Neural progenitor cell (in vitro differentiated cells): Measurements from ENCODE around the gene CCL20.

ENCODE experiments used
- EZH2 ChIP-seq: fragments of 200-600 bp; sonication (generic); IDR thresholded peaks from 2 replicates; pipeline ENCODE4 v1.6.1; 2017; ENCODE audit warnings: antibody characterized with exemption, mild to moderate bottlenecking, moderate library complexity
- EZH2phosphoT487 ChIP-seq: fragments of 200-600 bp; sonication (generic); IDR thresholded peaks from 2 replicates; pipeline ENCODE4 v1.6.1; 2017; ENCODE audit warnings: antibody characterized with exemption
- TF ChIP-seq, protein P1 (sequence below): fragments of 200-600 bp; sonication (generic); IDR thresholded peaks from 2 replicates; pipeline ENCODE4 v1.5.1; 2017; ENCODE audit warnings: antibody characterized with exemption, mild to moderate bottlenecking

DNA sequence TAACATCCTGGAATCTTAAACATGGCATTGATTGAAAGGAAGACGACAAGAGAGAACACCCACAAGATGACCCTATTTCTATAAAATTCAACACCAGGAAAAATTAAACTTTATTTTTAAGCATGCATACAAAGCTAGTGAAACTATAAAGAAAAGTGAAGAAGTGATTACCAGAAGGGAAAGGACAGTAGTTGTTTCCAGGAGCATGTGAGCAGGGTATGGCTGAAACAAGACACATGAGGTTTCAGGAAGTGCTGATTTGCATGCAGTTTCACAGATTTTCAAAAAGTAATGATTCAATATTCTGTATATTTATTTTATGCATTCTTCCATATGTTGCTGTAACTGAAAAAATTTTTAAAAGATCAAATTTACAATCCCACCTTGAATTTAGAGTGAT lies 33.2 kb downstream of the CCL20 start:
- TF ChIP-seq, protein P1, sequence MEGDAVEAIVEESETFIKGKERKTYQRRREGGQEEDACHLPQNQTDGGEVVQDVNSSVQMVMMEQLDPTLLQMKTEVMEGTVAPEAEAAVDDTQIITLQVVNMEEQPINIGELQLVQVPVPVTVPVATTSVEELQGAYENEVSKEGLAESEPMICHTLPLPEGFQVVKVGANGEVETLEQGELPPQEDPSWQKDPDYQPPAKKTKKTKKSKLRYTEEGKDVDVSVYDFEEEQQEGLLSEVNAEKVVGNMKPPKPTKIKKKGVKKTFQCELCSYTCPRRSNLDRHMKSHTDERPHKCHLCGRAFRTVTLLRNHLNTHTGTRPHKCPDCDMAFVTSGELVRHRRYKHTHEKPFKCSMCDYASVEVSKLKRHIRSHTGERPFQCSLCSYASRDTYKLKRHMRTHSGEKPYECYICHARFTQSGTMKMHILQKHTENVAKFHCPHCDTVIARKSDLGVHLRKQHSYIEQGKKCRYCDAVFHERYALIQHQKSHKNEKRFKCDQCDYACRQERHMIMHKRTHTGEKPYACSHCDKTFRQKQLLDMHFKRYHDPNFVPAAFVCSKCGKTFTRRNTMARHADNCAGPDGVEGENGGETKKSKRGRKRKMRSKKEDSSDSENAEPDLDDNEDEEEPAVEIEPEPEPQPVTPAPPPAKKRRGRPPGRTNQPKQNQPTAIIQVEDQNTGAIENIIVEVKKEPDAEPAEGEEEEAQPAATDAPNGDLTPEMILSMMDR: no peak
- TF ChIP-seq EZH2: no peak
- TF ChIP-seq EZH2phosphoT487: no peak
